ENCODE data around the gene WASF1. TPM values are rescaled to one million over a fixed set of nuclear protein-coding genes. Genes with fewer than 3 reads are reported as not detected.

WASF1 gene
- total RNA-seq, 1 donor: 18.8 TPM

DNA sequence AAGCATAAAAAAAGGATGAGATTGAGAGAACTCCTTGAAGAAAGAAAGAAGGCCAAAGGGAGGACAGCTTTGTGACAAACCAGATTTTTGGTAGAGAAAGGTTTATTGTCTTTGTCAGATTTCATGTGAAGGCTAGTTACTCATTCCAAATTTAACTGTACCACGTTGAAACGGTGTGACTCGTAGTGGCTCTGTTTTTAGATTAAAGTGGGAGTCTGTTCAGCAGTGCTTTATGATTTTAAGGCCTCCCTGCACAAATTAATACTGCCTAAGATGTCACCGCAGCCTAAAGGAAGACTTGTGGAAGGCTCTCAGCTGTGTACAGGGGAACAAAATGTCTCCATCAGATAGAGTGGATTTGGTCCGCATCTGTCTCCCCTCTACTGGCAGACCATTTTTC, 36.7 kb upstream of the WASF1 start:
- no peak overlapping the region for H3K4me2 ChIP-seq (ENCODE audit: insufficient read depth, low read length)
- TF ChIP-seq, protein P1, sequence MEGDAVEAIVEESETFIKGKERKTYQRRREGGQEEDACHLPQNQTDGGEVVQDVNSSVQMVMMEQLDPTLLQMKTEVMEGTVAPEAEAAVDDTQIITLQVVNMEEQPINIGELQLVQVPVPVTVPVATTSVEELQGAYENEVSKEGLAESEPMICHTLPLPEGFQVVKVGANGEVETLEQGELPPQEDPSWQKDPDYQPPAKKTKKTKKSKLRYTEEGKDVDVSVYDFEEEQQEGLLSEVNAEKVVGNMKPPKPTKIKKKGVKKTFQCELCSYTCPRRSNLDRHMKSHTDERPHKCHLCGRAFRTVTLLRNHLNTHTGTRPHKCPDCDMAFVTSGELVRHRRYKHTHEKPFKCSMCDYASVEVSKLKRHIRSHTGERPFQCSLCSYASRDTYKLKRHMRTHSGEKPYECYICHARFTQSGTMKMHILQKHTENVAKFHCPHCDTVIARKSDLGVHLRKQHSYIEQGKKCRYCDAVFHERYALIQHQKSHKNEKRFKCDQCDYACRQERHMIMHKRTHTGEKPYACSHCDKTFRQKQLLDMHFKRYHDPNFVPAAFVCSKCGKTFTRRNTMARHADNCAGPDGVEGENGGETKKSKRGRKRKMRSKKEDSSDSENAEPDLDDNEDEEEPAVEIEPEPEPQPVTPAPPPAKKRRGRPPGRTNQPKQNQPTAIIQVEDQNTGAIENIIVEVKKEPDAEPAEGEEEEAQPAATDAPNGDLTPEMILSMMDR (IDR thresholded peaks at IDR 0.05; ENCODE audit: extremely low read depth, low read depth, low read length): no peak
- H3K9me3 ChIP-seq (ENCODE audit: low read depth, low read length): no peaks in the 10 kb centered on the region
- H3K4me1 ChIP-seq (ENCODE audit: insufficient read depth, low read length): peaks cover 10% of the 10 kb centered on the region
- H3K27ac ChIP-seq (ENCODE audit: low read depth, low read length): no peak overlapping the region
- H3K27me3 ChIP-seq (ENCODE audit: insufficient read depth, low read length): no peaks in the 10 kb centered on the region
- no peak for DNase-seq (ENCODE audit: insufficient read length, low spot score, missing footprints)
- H2AFZ ChIP-seq (ENCODE audit: low read length): no peak overlapping the region
- no peaks in the 10 kb centered on the region for H4K20me1 ChIP-seq (ENCODE audit: insufficient read depth, low read length)
- H3K4me3 ChIP-seq (ENCODE audit: insufficient read depth, low read length): no peak overlapping the region
- H3K79me2 ChIP-seq (ENCODE audit: insufficient read depth, low read length): no peaks in the 10 kb centered on the region
- H3K36me3 ChIP-seq (ENCODE audit: insufficient read depth, low read length): peaks cover 32% of the 10 kb centered on the region

DNA sequence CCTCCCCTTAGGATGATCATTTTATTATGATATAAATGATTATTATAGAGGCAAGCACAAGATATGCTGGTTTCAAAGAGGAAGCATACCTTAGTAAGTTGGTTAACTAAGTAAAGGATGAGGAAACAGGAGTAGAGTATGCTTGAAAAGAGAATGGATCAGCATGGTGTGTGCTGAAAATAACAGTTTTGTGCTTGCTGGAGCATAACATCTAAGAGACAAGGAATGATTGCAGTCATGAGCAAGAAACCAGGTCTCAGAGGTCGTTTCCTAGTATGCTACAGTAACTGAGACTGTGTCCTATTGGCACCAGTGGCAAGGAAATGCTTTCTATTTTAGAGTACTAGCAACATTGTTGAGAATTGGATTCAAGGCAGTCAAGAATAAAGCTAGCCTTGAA, 34.9 kb upstream of the WASF1 start:
- Histone ChIP-seq H3K27me3 (ENCODE audit: insufficient read depth, low read length) (no peaks in the 10 kb centered on the region), H3K4me3 (ENCODE audit: insufficient read depth, low read length) (no peak overlapping the region), H3K36me3 (ENCODE audit: insufficient read depth, low read length) (peaks cover 30% of the 10 kb centered on the region), H4K20me1 (ENCODE audit: insufficient read depth, low read length) (no peaks in the 10 kb centered on the region), H3K79me2 (ENCODE audit: insufficient read depth, low read length) (no peaks in the 10 kb centered on the region), H3K9me3 (ENCODE audit: low read depth, low read length) (no peaks in the 10 kb centered on the region), H2AFZ (ENCODE audit: low read length) (no peak overlapping the region), H3K27ac (ENCODE audit: low read depth, low read length) (no peak overlapping the region), H3K4me1 (ENCODE audit: insufficient read depth, low read length) (peaks cover 10% of the 10 kb centered on the region), H3K4me2 (ENCODE audit: insufficient read depth, low read length) (no peak overlapping the region)
- DNase-seq (ENCODE audit: insufficient read length, low spot score, missing footprints): no peak
- TF ChIP-seq, protein P1 (IDR thresholded peaks at IDR 0.05; ENCODE audit: extremely low read depth, low read depth, low read length): no peak

DNA sequence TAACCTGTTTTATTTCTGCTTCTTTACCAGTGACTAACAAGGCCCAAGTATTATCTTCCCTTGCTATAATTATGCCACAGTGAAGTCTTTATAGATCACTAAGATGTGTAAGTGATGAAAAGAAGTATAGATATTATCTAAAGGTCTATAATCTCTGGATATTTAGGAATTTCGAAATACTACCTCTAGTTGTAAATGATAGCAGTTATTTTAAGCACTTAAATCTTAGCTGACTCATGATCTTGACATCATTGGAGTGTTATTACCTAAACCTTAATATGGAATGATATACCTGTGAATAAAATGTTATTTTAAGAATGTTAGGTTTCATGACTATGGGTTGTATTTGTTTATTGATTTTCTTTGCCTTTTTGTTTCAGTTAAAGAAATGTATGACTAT, 32.3 kb upstream of the WASF1 start:
- TF ChIP-seq, protein P1 (IDR thresholded peaks at IDR 0.05; ENCODE audit: extremely low read depth, low read depth, low read length): no peak
- H3K36me3 ChIP-seq (ENCODE audit: insufficient read depth, low read length): peaks cover 38% of the 10 kb centered on the region

DNA sequence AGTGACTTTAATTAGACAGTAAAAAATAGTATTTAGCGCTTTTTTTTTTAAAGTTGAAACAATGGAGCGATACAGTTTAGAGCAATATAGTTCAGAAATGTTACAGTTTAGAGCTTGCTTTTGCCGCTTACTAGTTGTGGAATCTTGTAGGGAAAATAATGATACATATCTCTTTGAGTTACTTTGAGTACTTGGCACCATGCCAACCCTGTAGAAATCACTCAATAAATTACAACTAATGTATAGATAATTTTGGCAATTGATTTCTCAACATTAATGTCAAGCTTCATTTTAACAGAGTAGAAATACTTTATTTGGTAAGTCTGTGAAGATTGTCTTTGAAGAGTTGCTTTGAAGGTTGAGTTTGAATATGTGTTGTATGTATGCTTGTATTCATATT, 28.2 kb upstream of the WASF1 start:
- no peak overlapping the region for H3K27ac ChIP-seq (ENCODE audit: low read depth, low read length)
- no peak for DNase-seq (ENCODE audit: insufficient read length, low spot score, missing footprints)
- H3K79me2 ChIP-seq (ENCODE audit: insufficient read depth, low read length): peaks cover 4% of the 10 kb centered on the region
- no peaks in the 10 kb centered on the region for H4K20me1 ChIP-seq (ENCODE audit: insufficient read depth, low read length)
- TF ChIP-seq, protein P1 (IDR thresholded peaks at IDR 0.05; ENCODE audit: extremely low read depth, low read depth, low read length): no peak
- no peak overlapping the region for H3K4me2 ChIP-seq (ENCODE audit: insufficient read depth, low read length)
- H3K4me3 ChIP-seq (ENCODE audit: insufficient read depth, low read length): no peak overlapping the region
- no peaks in the 10 kb centered on the region for H3K4me1 ChIP-seq (ENCODE audit: insufficient read depth, low read length)
- no peaks in the 10 kb centered on the region for H3K9me3 ChIP-seq (ENCODE audit: low read depth, low read length)
- no peak overlapping the region for H2AFZ ChIP-seq (ENCODE audit: low read length)
- no peaks in the 10 kb centered on the region for H3K27me3 ChIP-seq (ENCODE audit: insufficient read depth, low read length)
- peaks cover 25% of the 10 kb centered on the region for H3K36me3 ChIP-seq (ENCODE audit: insufficient read depth, low read length)

More for the DNA sequence above, 32.3 kb upstream of the WASF1 start:
- no peaks in the 10 kb centered on the region for H4K20me1 ChIP-seq (ENCODE audit: insufficient read depth, low read length)
- no peak overlapping the region for H2AFZ ChIP-seq (ENCODE audit: low read length)
- H3K79me2 ChIP-seq (ENCODE audit: insufficient read depth, low read length): no peaks in the 10 kb centered on the region
- no peak for DNase-seq (ENCODE audit: insufficient read length, low spot score, missing footprints)
- H3K4me3 ChIP-seq (ENCODE audit: insufficient read depth, low read length): no peak overlapping the region
- no peaks in the 10 kb centered on the region for H3K9me3 ChIP-seq (ENCODE audit: low read depth, low read length)
- no peak overlapping the region for H3K4me2 ChIP-seq (ENCODE audit: insufficient read depth, low read length)
- H3K27me3 ChIP-seq (ENCODE audit: insufficient read depth, low read length): no peaks in the 10 kb centered on the region
- H3K4me1 ChIP-seq (ENCODE audit: insufficient read depth, low read length): no peaks in the 10 kb centered on the region
- H3K27ac ChIP-seq (ENCODE audit: low read depth, low read length): no peak overlapping the region

All from osteoblast (primary cell).